Tibial nerve (tissue), 4 donors: ENCODE measurements around the gene ELMO2. TPM values are rescaled to one million over a fixed set of nuclear protein-coding genes. Genes with fewer than 3 reads are reported as not detected.

Experiments
- DNase-seq, 2 donors: peaks; one replicate each; pipeline ENCODE4 v3.0.0-alpha.2; 2019; ENCODE audit warnings: low spot score in 2 of 2
- H3K27ac ChIP-seq, 4 donors: fragments of 200-600 bp; sonication (generic) in 3 of 4; one replicate each; pipeline ENCODE4 v1.5.1; 2017 to 2019; ENCODE audit warnings: mild to moderate bottlenecking in 1 of 4
- H3K27me3 ChIP-seq, 2 donors: fragments of 200-600 bp; sonication (generic) in 1 of 2; one replicate each; pipeline versions ENCODE4 v1.5.1 to v1.6.0; 2017 to 2019
- H3K36me3 ChIP-seq, 3 donors: fragments of 200-600 bp; sonication (generic); one replicate each; pipeline ENCODE4 v1.5.1; 2018 to 2019
- H3K4me1 ChIP-seq, 4 donors: fragments of 200-600 bp; sonication (generic) in 3 of 4; one replicate each; pipeline ENCODE4 v1.5.1; 2017 to 2019
- H3K4me3 ChIP-seq, 4 donors: fragments of 200-600 bp; sonication (generic) in 3 of 4; one replicate each; pipeline ENCODE4 v1.5.1; 2017 to 2019; ENCODE audit warnings: mild to moderate bottlenecking in 1 of 4, moderate library complexity in 1 of 4
- H3K9me3 ChIP-seq, 4 donors: fragments of 200-600 bp; sonication (generic) in 3 of 4; one replicate each; pipeline ENCODE4 v1.5.1; 2017 to 2019
- EP300 ChIP-seq, 2 donors: sonication (generic); formaldehyde crosslinking; IDR thresholded peaks; one replicate each; pipeline ENCODE4 v1.6.1; 2017; ENCODE audit warnings: antibody characterized with exemption in 2 of 2, mild to moderate bottlenecking in 1 of 2
- POLR2A ChIP-seq, 2 donors: fragments of 450-650 bp; IDR thresholded peaks; one replicate each; pipeline ENCODE4 v1.6.1; 2017; ENCODE audit warnings: antibody characterized with exemption in 2 of 2, mild to moderate bottlenecking in 2 of 2, moderate library complexity in 2 of 2
- WGBS, 2 donors: methylation state at CpG; one replicate each; pipeline ENCODE4 v1.1.5; 2018; 5-methylcytosine and 5-hydroxymethylcytosine counted together
- total RNA-seq, 4 donors: library from RNA; depleted of rRNA; stranded (reverse); fragments of >200 nt; gene quantifications; one replicate each; pipeline ENCODE4 v1.1.0, GENCODE V29; 2016
- TF ChIP-seq, protein P1 (sequence below), 5 experiments: fragments of 200-600 bp in 3 of 5; fragments of 450-650 bp in 2 of 5; sonication (generic) in 3 of 5; IDR thresholded peaks; one replicate each; pipeline ENCODE4 v1.5.1; 2016 to 2019; ENCODE audit warnings: antibody characterized with exemption in 5 of 5, mild to moderate bottlenecking in 3 of 5, moderate library complexity in 2 of 5

ELMO2 gene
- total RNA-seq, 4 donors from 2014 or later, result 56.7 to 78.9 (median 70.5) TPM

DNA sequence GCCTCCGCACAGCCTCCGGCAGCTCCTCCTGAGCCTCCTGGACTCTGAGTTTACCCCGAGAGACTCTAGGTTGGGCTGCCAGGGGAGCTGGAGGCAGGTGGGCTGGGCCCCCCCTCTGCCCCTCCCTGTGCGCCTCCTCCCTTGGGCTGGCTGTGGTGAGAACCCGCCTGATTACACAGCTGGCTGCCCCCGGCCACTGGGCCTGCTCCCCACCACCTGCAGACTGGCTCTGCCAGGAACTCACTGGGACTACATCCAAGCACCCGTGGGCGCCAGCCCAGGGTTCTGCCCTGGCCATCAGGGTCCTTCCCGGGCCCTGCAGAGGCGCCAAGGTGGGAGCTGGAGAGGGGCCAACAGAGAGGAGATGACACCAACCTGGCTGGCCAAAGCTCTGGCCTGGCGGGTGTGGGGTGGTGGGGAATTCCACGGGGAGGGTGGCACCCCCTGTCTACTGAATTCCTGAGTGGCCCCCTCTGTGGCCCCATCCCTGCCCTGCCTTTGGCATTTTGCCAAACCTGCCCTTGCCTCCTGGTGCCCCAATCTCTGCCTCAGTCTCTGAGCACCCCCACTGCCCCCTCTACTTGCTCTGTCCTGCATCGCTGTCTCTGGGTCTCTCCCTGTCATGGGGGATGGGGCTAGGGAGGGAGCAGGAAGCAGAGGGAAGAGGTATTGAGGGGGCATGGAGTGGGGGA, 76.2 kb downstream of the ELMO2 start:
- Histone ChIP-seq H3K27me3 (peaks cover 0 to 67% of the 10 kb centered on the region in 2 donors), H3K27ac (no peak overlapping the region), H3K4me3 (no peak overlapping the region), H3K4me1 (peaks cover 0 to 4% (median 0%) of the 10 kb centered on the region in 4 donors), H3K9me3 (no peaks in the 10 kb centered on the region), H3K36me3 (no peaks in the 10 kb centered on the region)
- WGBS, 2 donors, result 47 to 52% methylated on average over 10 to 11 of the region's 13 CpGs
- no peak for DNase-seq
- TF ChIP-seq, protein P1, sequence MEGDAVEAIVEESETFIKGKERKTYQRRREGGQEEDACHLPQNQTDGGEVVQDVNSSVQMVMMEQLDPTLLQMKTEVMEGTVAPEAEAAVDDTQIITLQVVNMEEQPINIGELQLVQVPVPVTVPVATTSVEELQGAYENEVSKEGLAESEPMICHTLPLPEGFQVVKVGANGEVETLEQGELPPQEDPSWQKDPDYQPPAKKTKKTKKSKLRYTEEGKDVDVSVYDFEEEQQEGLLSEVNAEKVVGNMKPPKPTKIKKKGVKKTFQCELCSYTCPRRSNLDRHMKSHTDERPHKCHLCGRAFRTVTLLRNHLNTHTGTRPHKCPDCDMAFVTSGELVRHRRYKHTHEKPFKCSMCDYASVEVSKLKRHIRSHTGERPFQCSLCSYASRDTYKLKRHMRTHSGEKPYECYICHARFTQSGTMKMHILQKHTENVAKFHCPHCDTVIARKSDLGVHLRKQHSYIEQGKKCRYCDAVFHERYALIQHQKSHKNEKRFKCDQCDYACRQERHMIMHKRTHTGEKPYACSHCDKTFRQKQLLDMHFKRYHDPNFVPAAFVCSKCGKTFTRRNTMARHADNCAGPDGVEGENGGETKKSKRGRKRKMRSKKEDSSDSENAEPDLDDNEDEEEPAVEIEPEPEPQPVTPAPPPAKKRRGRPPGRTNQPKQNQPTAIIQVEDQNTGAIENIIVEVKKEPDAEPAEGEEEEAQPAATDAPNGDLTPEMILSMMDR (IDR thresholded peaks at IDR 0.05), result no peak

DNA sequence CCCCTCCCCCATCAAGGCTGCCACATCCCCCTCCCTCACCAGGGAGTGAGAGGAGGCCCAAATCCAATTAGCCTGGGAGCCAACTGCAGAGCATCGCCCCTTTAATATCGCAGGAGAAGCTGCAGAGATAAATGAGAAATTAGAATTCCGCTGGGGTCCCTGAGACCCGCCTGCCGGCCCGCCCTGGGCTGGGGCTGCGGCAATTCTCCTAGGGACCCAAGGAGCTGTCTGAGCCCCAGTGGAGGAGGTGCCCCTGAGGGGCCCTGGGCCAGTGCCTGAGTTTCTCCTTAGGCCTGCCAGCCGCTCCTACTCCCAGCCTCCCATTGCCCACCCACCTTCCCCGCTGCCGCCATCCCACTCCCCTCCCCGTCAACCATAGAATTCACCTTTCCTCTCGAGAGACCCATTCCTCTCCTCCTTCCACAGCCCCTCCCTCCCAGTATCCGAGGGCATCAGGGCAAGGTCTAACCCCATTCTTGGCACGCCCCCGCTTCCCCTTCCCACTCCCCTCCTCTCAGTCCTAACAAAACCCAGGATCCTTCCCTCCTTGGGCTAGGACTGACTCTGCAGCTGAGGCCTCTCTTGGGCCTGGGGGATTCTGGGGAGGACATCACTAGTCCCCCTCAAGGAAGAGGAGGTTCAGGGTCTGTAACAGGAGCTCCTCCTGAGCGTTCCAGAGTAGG, 78.1 kb downstream of the ELMO2 start:
- no peak overlapping the region for H3K4me3 ChIP-seq
- TF ChIP-seq POLR2A (IDR thresholded peaks at IDR 0.05), result no peak
- TF ChIP-seq, protein P1 (IDR thresholded peaks at IDR 0.05), result no peak
- TF ChIP-seq EP300 (IDR thresholded peaks at IDR 0.05), result no peak
- H3K9me3 ChIP-seq, result no peaks in the 10 kb centered on the region
- no peak for DNase-seq
- H3K4me1 ChIP-seq, result peaks cover 0 to 4% (median 0%) of the 10 kb centered on the region in 4 donors
- H3K27me3 ChIP-seq, result peaks cover 0 to 67% of the 10 kb centered on the region in 2 donors
- 54 to 58% methylated on average over 16 of the region's 16 CpGs for WGBS, 2 donors
- H3K27ac ChIP-seq, result no peak overlapping the region
- no peaks in the 10 kb centered on the region for H3K36me3 ChIP-seq

DNA sequence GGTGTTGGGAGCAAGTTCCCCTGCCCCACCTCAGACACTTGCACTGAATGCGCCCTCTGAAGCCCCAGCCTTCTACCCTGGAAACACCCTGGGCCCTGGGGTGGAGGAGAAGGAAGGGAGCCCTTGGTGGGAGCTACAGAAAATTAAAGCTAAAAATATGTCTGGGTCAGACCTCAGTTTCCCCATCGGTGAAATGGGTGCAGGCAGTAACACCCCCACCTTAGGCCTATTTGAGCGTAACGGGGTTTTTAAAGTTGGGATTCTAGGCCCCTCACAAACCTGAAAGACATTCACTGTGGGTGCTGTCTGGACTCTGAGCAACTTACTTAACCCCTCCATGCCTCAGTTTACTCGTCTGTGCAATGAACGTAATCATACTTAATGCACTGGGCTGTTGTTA, 78.9 kb downstream of the ELMO2 start:
- Histone ChIP-seq H3K27ac (no peak overlapping the region), H3K4me1 (peaks cover 0 to 4% (median 0%) of the 10 kb centered on the region in 4 donors), H3K36me3 (no peaks in the 10 kb centered on the region), H3K27me3 (peaks cover 0 to 62% of the 10 kb centered on the region in 2 donors), H3K9me3 (no peaks in the 10 kb centered on the region), H3K4me3 (no peak overlapping the region)
- TF ChIP-seq EP300 (IDR thresholded peaks at IDR 0.05) (no peak), POLR2A (IDR thresholded peaks at IDR 0.05) (no peak)
- TF ChIP-seq, protein P1 (IDR thresholded peaks at IDR 0.05), result no peak
- DNase-seq, result no peak
- 91 to 96% methylated on average over 6 of the region's 6 CpGs for WGBS, 2 donors

DNA sequence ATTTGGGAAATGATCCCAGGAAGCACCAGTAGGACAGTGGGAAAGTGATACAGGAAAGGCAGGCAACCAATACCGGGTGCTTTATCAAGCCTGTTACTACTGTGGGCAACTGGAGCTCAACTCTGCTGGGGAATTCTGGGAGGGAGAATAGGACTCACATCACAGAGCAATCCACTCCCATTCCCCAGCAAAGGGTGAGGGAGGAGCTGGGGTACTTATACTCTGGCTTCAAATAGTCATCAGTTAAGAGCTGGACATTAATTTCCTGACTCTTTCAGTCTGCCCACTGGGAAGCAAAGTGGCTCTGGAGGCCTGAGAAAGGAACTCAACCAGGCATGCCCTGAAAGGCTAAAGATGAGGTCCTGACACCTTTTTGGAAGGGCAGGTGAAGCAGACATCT, 80.6 kb downstream of the ELMO2 start:
- H3K9me3 ChIP-seq, result no peaks in the 10 kb centered on the region
- peaks cover 0 to 53% of the 10 kb centered on the region in 2 donors for H3K27me3 ChIP-seq
- 58 to 80% methylated on average over 1 of the region's 1 CpG for WGBS, 2 donors
- H3K36me3 ChIP-seq, result no peaks in the 10 kb centered on the region
- no peak overlapping the region for H3K27ac ChIP-seq
- no peak overlapping the region for H3K4me3 ChIP-seq
- peaks cover 0 to 4% (median 0%) of the 10 kb centered on the region in 4 donors for H3K4me1 ChIP-seq
- DNase-seq, result no peak
- TF ChIP-seq POLR2A (IDR thresholded peaks at IDR 0.05), result no peak
- no peak for TF ChIP-seq EP300 (IDR thresholded peaks at IDR 0.05)
- TF ChIP-seq, protein P1 (IDR thresholded peaks at IDR 0.05), result no peak
